ENCODE results near the gene FBRS.

Gene FBRS

GRCh38 chr16:30609002-30609925, 49.0 kb upstream of the FBRS start (continued):
- TF ChIP-seq ZXDB (tag by site-specific recombination; IDR thresholded peaks at IDR 0.05) (no peak; the same call in 1 of the 2 replicates), ZNF202 (tag by site-specific recombination; IDR thresholded peaks at IDR 0.05; ENCODE audit: borderline replicate concordance) (no peak), GLI4 (tag by site-specific recombination; IDR thresholded peaks at IDR 0.05) (peak; percentile 84; the same call in 1 of the 2 replicates), GLI2 (tag by site-specific recombination; IDR thresholded peaks at IDR 0.05; ENCODE audit: borderline replicate concordance, low read depth) (no peak), KLF17 (tag by site-specific recombination; IDR thresholded peaks at IDR 0.05) (peak; percentile 51; the same call in 1 of the 2 replicates), ZSCAN5A (tag by site-specific recombination; IDR thresholded peaks at IDR 0.05) (no peak), ZNF366 (tag by site-specific recombination; conservative IDR thresholded peaks at IDR 0.05) (no peak), WT1 (tag by site-specific recombination; IDR thresholded peaks at IDR 0.05) (0 out of 2 replicates have a peak, but pooled peaks have one; percentile 14), ZNF112 (tag by site-specific recombination; IDR thresholded peaks at IDR 0.05) (no peak), ZSCAN18 (tag by site-specific recombination; IDR thresholded peaks at IDR 0.05) (0 out of 2 replicates have a peak, but pooled peaks have one; percentile 11), MZF1 (tag by site-specific recombination; IDR thresholded peaks at IDR 0.05; ENCODE audit: borderline replicate concordance) (no peak), ZNF76 (tag by site-specific recombination; IDR thresholded peaks at IDR 0.05; ENCODE audit: borderline replicate concordance, low read depth) (peak; percentile 92), ZNF404 (tag by site-specific recombination; IDR thresholded peaks at IDR 0.05) (no peak), PBX3 (CRISPR knock-in tag; IDR thresholded peaks at IDR 0.05) (0 out of 2 replicates have a peak, but pooled peaks have one; percentile 33), ZNF426 (tag by site-specific recombination; IDR thresholded peaks at IDR 0.05) (no peak), ZFHX2 (tag by site-specific recombination; conservative IDR thresholded peaks at IDR 0.05) (peak; percentile 56), HOXC10 (CRISPR knock-in tag; IDR thresholded peaks at IDR 0.05) (no peak), ZBTB11 (tag by site-specific recombination; conservative IDR thresholded peaks at IDR 0.05; ENCODE audit: low read depth) (no peak), BCL11B (tag by site-specific recombination; IDR thresholded peaks at IDR 0.05; ENCODE audit: low read depth) (no peak), ZNF274 (IDR thresholded peaks at IDR 0.05; ENCODE audit: low read length) (no peak), ZNF274 (tag by site-specific recombination; IDR thresholded peaks at IDR 0.05; ENCODE audit: borderline replicate concordance) (no peak), ZNF10 (tag by site-specific recombination; IDR thresholded peaks at IDR 0.05) (peak; percentile 98), ZNF223 (tag by site-specific recombination; IDR thresholded peaks at IDR 0.05) (0 out of 2 replicates have a peak, but pooled peaks have one; percentile 62), ZNF664 (tag by site-specific recombination; IDR thresholded peaks at IDR 0.05) (no peak), ZNF624 (tag by site-specific recombination; IDR thresholded peaks at IDR 0.05) (no peak), SETDB1 (IDR thresholded peaks at IDR 0.05; ENCODE audit: insufficient read length, low read length) (no peak), ZNF596 (tag by site-specific recombination; IDR thresholded peaks at IDR 0.05) (no peak), ZNF354C (tag by site-specific recombination; IDR thresholded peaks at IDR 0.05; ENCODE audit: borderline replicate concordance, low read depth) (no peak), ZBTB26 (tag by site-specific recombination; optimal IDR thresholded peaks at IDR 0.05) (peak; percentile 72), ZEB2 (tag by site-specific recombination; IDR thresholded peaks at IDR 0.05) (no peak; the same call in none of the 2 replicates)

Data from HEK293 (cell line).